Tibial nerve (tissue), 4 donors: ENCODE measurements around the gene PARP4. TPM values are rescaled to one million over a fixed set of nuclear protein-coding genes. Genes with fewer than 3 reads are reported as not detected.
A peak's percentile ranks its signal among the peaks of the same experiment; 100 is the strongest.
"Not testable (repeated sequence)": the region's sequence is repeated elsewhere in the genome, so short reads cannot be mapped to it uniquely, and the experiment has no call there.

Source experiments
- DNase-seq, 2 donors: peaks; one replicate each; pipeline ENCODE4 v3.0.0-alpha.2; 2019; ENCODE audit warnings: low spot score in 2 of 2
- H3K27ac ChIP-seq, 4 donors: fragments of 200-600 bp; sonication (generic) in 3 of 4; one replicate each; pipeline ENCODE4 v1.5.1; 2017 to 2019; ENCODE audit warnings: mild to moderate bottlenecking in 1 of 4
- H3K27me3 ChIP-seq, 2 donors: fragments of 200-600 bp; sonication (generic) in 1 of 2; one replicate each; pipeline versions ENCODE4 v1.5.1 to v1.6.0; 2017 to 2019
- H3K36me3 ChIP-seq, 3 donors: fragments of 200-600 bp; sonication (generic); one replicate each; pipeline ENCODE4 v1.5.1; 2018 to 2019
- H3K4me1 ChIP-seq, 4 donors: fragments of 200-600 bp; sonication (generic) in 3 of 4; one replicate each; pipeline ENCODE4 v1.5.1; 2017 to 2019
- H3K4me3 ChIP-seq, 4 donors: fragments of 200-600 bp; sonication (generic) in 3 of 4; one replicate each; pipeline ENCODE4 v1.5.1; 2017 to 2019; ENCODE audit warnings: mild to moderate bottlenecking in 1 of 4, moderate library complexity in 1 of 4
- H3K9me3 ChIP-seq, 4 donors: fragments of 200-600 bp; sonication (generic) in 3 of 4; one replicate each; pipeline ENCODE4 v1.5.1; 2017 to 2019
- EP300 ChIP-seq, 2 donors: sonication (generic); formaldehyde crosslinking; IDR thresholded peaks; one replicate each; pipeline ENCODE4 v1.6.1; 2017; ENCODE audit warnings: antibody characterized with exemption in 2 of 2, mild to moderate bottlenecking in 1 of 2
- POLR2A ChIP-seq, 2 donors: fragments of 450-650 bp; IDR thresholded peaks; one replicate each; pipeline ENCODE4 v1.6.1; 2017; ENCODE audit warnings: antibody characterized with exemption in 2 of 2, mild to moderate bottlenecking in 2 of 2, moderate library complexity in 2 of 2
- WGBS, 2 donors: methylation state at CpG; one replicate each; pipeline ENCODE4 v1.1.5; 2018; 5-methylcytosine and 5-hydroxymethylcytosine counted together
- total RNA-seq, 4 donors: library from RNA; depleted of rRNA; stranded (reverse); fragments of >200 nt; gene quantifications; one replicate each; pipeline ENCODE4 v1.1.0, GENCODE V29; 2016
- TF ChIP-seq, protein P1 (sequence below), 5 experiments: fragments of 200-600 bp in 3 of 5; fragments of 450-650 bp in 2 of 5; sonication (generic) in 3 of 5; IDR thresholded peaks; one replicate each; pipeline ENCODE4 v1.5.1; 2016 to 2019; ENCODE audit warnings: antibody characterized with exemption in 5 of 5, mild to moderate bottlenecking in 3 of 5, moderate library complexity in 2 of 5

PARP4 gene
- total RNA-seq, 4 donors from 2014 or later, result 44.4 to 51.0 (median 46.8) TPM

DNA sequence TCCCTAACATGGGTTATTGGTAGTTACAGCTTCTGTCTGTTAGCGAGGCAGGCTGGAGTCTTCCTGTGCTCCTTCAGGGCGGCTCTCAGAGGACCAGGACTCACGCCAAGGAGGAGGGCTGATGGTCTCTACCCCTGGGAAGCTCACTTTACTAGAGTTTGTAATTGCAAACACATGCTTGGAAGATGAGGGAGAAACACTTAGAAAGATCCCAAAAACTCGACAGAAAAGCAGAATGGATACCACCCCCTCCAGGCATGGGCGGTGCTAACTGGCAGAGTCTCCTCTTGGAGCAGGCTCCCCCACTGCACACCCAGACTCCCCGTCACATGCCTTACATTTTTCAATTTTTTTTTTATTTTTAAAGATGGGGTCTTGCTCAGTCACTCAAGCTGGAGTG is 62.0 kb downstream of the PARP4 start:
- WGBS, 2 donors, result 62 to 68% methylated on average over 6 of the region's 6 CpGs
- TF ChIP-seq, protein P1, sequence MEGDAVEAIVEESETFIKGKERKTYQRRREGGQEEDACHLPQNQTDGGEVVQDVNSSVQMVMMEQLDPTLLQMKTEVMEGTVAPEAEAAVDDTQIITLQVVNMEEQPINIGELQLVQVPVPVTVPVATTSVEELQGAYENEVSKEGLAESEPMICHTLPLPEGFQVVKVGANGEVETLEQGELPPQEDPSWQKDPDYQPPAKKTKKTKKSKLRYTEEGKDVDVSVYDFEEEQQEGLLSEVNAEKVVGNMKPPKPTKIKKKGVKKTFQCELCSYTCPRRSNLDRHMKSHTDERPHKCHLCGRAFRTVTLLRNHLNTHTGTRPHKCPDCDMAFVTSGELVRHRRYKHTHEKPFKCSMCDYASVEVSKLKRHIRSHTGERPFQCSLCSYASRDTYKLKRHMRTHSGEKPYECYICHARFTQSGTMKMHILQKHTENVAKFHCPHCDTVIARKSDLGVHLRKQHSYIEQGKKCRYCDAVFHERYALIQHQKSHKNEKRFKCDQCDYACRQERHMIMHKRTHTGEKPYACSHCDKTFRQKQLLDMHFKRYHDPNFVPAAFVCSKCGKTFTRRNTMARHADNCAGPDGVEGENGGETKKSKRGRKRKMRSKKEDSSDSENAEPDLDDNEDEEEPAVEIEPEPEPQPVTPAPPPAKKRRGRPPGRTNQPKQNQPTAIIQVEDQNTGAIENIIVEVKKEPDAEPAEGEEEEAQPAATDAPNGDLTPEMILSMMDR (IDR thresholded peaks at IDR 0.05), result no peak
- no peak for TF ChIP-seq POLR2A (IDR thresholded peaks at IDR 0.05)
- no peak for TF ChIP-seq EP300 (IDR thresholded peaks at IDR 0.05)
- H3K4me1 ChIP-seq, result peaks cover 0 to 10% (median 0%) of the 10 kb centered on the region in 4 donors
- H3K27me3 ChIP-seq, result no peaks in the 10 kb centered on the region
- H3K9me3 ChIP-seq, result no peaks in the 10 kb centered on the region
- H3K4me3 ChIP-seq, result no peak overlapping the region
- DNase-seq, result peak; percentile 40 to 55
- peaks cover 0 to 90% (median 25%) of the 10 kb centered on the region in 3 donors for H3K36me3 ChIP-seq
- peak overlapping the region in 2 of 4 donors; percentile 40 to 58 for H3K27ac ChIP-seq

DNA sequence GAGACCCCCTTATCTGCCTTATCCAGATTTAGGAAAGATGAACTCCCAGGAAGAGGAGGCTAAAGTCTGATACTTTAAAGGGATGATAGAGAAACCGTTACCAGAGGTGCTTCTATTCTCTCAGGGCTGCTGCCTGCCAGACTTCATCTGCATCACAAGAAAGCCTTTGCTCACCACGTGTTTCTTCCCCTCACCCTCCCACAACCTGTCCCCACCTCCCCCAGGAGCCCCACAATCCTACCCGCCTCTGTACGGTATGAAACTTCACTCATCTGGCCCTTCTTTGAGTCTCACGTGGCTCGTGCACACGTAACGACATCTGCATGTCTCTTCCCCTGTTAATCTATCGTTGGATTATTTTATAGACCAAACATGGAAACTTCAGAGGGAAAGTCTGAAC is 67.7 kb downstream of the PARP4 start:
- H3K27ac ChIP-seq, H3K9me3 ChIP-seq, DNase-seq, H3K4me3 ChIP-seq, H3K4me1 ChIP-seq, H3K27me3 ChIP-seq: not testable (repeated sequence)
- WGBS, 2 donors, result 77 to 84% methylated on average over 9 of the region's 9 CpGs
- peaks cover 0 to 88% (median 13%) of the 10 kb centered on the region in 3 donors for H3K36me3 ChIP-seq

DNA sequence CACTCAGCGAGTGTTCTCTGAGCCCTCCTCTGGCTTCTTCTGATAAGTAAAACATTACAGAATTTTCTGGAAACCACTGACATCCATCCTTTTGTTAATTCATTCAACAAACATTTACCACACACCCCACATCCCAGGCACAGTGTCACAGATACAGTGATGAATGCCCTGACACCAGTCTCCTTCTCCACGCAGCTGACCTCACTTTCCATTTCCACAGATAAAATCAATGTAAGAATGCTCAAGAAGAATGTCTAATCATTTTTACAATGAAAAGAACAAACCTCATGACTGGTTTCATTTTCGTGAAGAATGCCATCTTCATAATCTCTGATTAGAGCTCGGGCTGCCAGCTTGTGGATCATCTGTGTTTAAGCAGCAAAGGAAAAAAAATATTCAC is 69.2 kb downstream of the PARP4 start:
- H3K4me1 ChIP-seq, result no peaks in the 10 kb centered on the region
- H3K9me3 ChIP-seq, result no peaks in the 10 kb centered on the region
- TF ChIP-seq EP300 (IDR thresholded peaks at IDR 0.05), result no peak
- TF ChIP-seq, protein P1 (IDR thresholded peaks at IDR 0.05), result no peak
- no peak for TF ChIP-seq POLR2A (IDR thresholded peaks at IDR 0.05)
- WGBS, 2 donors, result 91 to 92% methylated on average over 4 of the region's 4 CpGs
- H3K27me3 ChIP-seq, result no peaks in the 10 kb centered on the region
- H3K36me3 ChIP-seq, result peaks cover 0 to 89% (median 19%) of the 10 kb centered on the region in 3 donors
- H3K27ac ChIP-seq, result no peak overlapping the region
- no peak overlapping the region for H3K4me3 ChIP-seq
- no peak for DNase-seq

DNA sequence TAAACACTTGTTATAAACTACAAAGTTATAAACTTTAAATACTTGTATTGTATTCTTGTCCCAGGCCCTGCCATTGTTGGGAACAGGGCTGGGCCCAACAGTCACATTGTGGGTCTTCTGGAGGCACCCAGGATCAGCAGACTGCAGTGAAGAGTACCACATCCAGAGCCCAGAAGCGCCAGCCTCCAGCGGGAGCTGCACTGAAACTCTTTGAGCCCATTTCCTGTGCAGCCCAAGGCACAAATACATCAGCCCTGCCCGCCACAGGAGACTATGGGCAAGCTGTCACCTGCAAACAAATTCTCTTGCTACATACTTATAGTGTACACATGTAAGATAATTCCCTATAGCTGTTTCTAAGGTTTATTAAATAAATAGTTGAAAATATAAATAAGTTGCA is 86.5 kb downstream of the PARP4 start:
- not testable (repeated sequence) for H3K4me3 ChIP-seq, DNase-seq, H3K4me1 ChIP-seq, H3K27ac ChIP-seq, H3K27me3 ChIP-seq
- WGBS, 2 donors, result 77 to 97% methylated on average over 3 of the region's 3 CpGs
- H3K9me3 ChIP-seq, result peaks cover 0 to 27% (median 0%) of the 10 kb centered on the region in 4 donors
- H3K36me3 ChIP-seq, result peaks cover 0 to 95% (median 11%) of the 10 kb centered on the region in 3 donors

DNA sequence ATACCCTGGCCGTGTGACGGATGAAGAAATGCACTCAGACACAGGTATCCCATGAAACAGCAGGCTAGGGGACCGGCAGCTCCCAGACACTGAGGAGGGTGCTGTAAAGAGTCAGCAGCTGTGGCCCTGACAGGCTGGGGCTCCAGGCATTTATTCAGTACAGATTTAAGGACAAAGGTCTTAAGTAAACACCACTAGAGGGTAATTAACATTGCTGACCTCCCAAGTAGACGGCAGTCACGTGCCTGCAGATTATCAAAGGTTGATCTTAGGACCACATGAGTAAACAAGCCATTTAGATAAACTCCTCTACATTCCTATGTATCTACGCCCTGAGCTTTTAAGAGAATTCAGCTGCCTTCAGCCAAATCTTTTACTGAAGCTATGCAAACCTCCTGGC is 92.9 kb downstream of the PARP4 start:
- not testable (repeated sequence) for H3K4me1 ChIP-seq, DNase-seq, H3K27ac ChIP-seq, H3K4me3 ChIP-seq, H3K27me3 ChIP-seq
- Histone ChIP-seq H3K36me3 (peaks cover 0 to 62% (median 11%) of the 10 kb centered on the region in 3 donors), H3K9me3 (peaks cover 0 to 19% (median 0%) of the 10 kb centered on the region in 4 donors)
- WGBS, 2 donors, result 68% methylated on average over 6 of the region's 6 CpGs

DNA sequence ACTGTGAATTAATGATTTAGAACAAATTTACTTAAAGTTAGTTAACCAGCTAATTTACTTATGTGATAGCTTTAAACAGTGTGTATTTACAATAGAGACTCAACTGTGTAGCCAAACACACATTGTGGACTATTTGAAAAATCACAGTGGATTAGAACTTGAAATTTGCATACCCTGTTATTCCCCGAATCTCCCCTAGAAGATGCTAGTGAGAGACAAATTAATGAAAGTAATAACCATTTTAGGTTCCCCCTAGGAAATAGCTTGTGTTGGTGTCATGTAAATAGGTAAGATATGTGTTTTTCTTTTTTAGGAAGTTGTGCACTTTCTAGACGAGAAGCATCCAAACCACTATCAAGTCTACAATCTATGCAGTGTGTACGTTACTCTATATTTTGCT is 104.7 kb downstream of the PARP4 start:
- no peaks in the 10 kb centered on the region for H3K27me3 ChIP-seq
- no peaks in the 10 kb centered on the region for H3K4me1 ChIP-seq
- no peak for DNase-seq
- TF ChIP-seq POLR2A (IDR thresholded peaks at IDR 0.05) (no peak), EP300 (IDR thresholded peaks at IDR 0.05) (no peak)
- TF ChIP-seq, protein P1 (IDR thresholded peaks at IDR 0.05), result no peak
- H3K36me3 ChIP-seq, result no peaks in the 10 kb centered on the region
- no peak overlapping the region for H3K4me3 ChIP-seq
- H3K9me3 ChIP-seq, result peaks cover 0 to 4% (median 0%) of the 10 kb centered on the region in 4 donors
- no peak overlapping the region for H3K27ac ChIP-seq
- WGBS, 2 donors, result 78 to 94% methylated on average over 3 of the region's 3 CpGs

DNA sequence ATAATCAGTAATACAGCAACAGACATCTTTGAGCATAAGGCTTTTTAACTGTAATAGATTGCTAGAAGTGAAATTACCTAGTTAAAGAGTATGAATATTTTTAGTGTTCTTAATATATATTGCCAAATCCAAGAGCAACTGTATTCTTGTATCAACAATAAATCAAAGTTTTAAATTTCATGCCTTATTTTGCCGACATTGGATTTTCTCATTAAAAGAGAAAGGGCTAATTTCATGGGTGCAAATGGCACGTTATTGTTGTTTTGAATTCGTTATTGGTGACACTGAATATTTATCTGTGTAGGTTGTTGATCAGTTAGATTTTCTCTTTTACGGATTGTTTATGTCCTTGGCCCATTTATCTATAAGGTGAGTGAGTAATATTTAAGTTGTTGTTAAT is 106.1 kb downstream of the PARP4 start:
- WGBS, 2 donors, result 91 to 94% methylated on average over 4 of the region's 4 CpGs
- DNase-seq, result no peak
- no peaks in the 10 kb centered on the region for H3K27me3 ChIP-seq
- no peak overlapping the region for H3K4me3 ChIP-seq
- H3K27ac ChIP-seq, result no peak overlapping the region
- TF ChIP-seq, protein P1 (IDR thresholded peaks at IDR 0.05), result no peak
- TF ChIP-seq EP300 (IDR thresholded peaks at IDR 0.05), result no peak
- TF ChIP-seq POLR2A (IDR thresholded peaks at IDR 0.05), result no peak
- no peaks in the 10 kb centered on the region for H3K36me3 ChIP-seq
- H3K9me3 ChIP-seq, result no peaks in the 10 kb centered on the region
- no peaks in the 10 kb centered on the region for H3K4me1 ChIP-seq
